HG03520 (cell line): ENCODE measurements around the gene ALCAM.
"Not testable (repeated sequence)": the region's sequence is repeated elsewhere in the genome, so short reads cannot be mapped to it uniquely, and the experiment has no call there.

Source experiments
- ATAC-seq: cut with Tn5 transposase; IDR thresholded peaks from one replicate; pipeline ENCODE4 v1.9.1; 2021; ENCODE audit warnings: mild to moderate bottlenecking, moderate library complexity; ENCODE audit not compliant: unreplicated experiment

The ALCAM gene

GRCh38 chr3:105564546-105565288 is 198.0 kb downstream of the ALCAM start:
- no peak for ATAC-seq

GRCh38 chr3:105571005-105571404 is 204.3 kb downstream of the ALCAM start:
- no peak for ATAC-seq

- no peak for ATAC-seq
These were observed 205.8 kb downstream of the ALCAM start for GRCh38 chr3:105572501-105572900.

- no peak for ATAC-seq
These were observed 212.7 kb downstream of the ALCAM start for GRCh38 chr3:105579439-105579838.

- no peak for ATAC-seq
These were observed 213.7 kb downstream of the ALCAM start for GRCh38 chr3:105580296-105580965.

GRCh38 chr3:105582015-105582414 is 215.3 kb downstream of the ALCAM start:
- no peak for ATAC-seq

GRCh38 chr3:105584003-105584790 is 217.5 kb downstream of the ALCAM start:
- no peak for ATAC-seq

GRCh38 chr3:105593315-105593714 is 226.6 kb downstream of the ALCAM start:
- no peak for ATAC-seq

GRCh38 chr3:105594219-105594618 is 227.5 kb downstream of the ALCAM start:
- ATAC-seq, result no peak

GRCh38 chr3:105598042-105598796 is 231.5 kb downstream of the ALCAM start:
- no peak for ATAC-seq

- ATAC-seq, result no peak
These were observed 232.6 kb downstream of the ALCAM start for GRCh38 chr3:105599350-105599749.

- ATAC-seq, result not testable (repeated sequence)
These were observed 235.0 kb downstream of the ALCAM start for GRCh38 chr3:105601756-105602155.

- not testable (repeated sequence) for ATAC-seq
These were observed 235.6 kb downstream of the ALCAM start for GRCh38 chr3:105602286-105602685.

- not testable (repeated sequence) for ATAC-seq
These were observed 236.8 kb downstream of the ALCAM start for GRCh38 chr3:105603516-105603915.

- ATAC-seq, result no peak
These were observed 239.3 kb downstream of the ALCAM start for GRCh38 chr3:105606016-105606415.

GRCh38 chr3:105608623-105609022 is 241.9 kb downstream of the ALCAM start:
- ATAC-seq, result no peak

GRCh38 chr3:105610473-105610872 is 243.8 kb downstream of the ALCAM start:
- no peak for ATAC-seq

GRCh38 chr3:105611304-105612192 is 244.8 kb downstream of the ALCAM start:
- ATAC-seq, result no peak

- no peak for ATAC-seq
These were observed 246.4 kb downstream of the ALCAM start for GRCh38 chr3:105613120-105613519.
